Smooth muscle cell (in vitro differentiated cells): ENCODE measurements around the gene CD300LB. TPM values are rescaled to one million over a fixed set of nuclear protein-coding genes. Genes with fewer than 3 reads are reported as not detected.

Experiments
- DNase-seq: peaks from one replicate; lab custom pipeline; 2025; ENCODE audit not compliant: unreplicated experiment; lab: John Stamatoyannopoulos, UW
- H2AFZ ChIP-seq: fragments of 200-600 bp; sonication (generic); 2 replicates; pipeline ENCODE4 v1.6.0; 2016; ENCODE audit warnings: antibody characterized with exemption, low read depth, mild to moderate bottlenecking
- H3F3A ChIP-seq: fragments of 200-600 bp; sonication (generic); 2 replicates; pipeline ENCODE4 v1.6.0; 2017; ENCODE audit warnings: antibody characterized with exemption, low read depth
- H3K27ac ChIP-seq: fragments of 200-600 bp; sonication (generic); 2 replicates; pipeline ENCODE4 v1.5.1; 2016; ENCODE audit warnings: low read depth, mild to moderate bottlenecking
- H3K27me3 ChIP-seq: fragments of 200-600 bp; sonication (generic); 2 replicates; pipeline ENCODE4 v1.6.1; 2016; ENCODE audit warnings: low read depth, mild to moderate bottlenecking
- H3K36me3 ChIP-seq: fragments of 200-600 bp; sonication (generic); 2 replicates; pipeline ENCODE4 v1.5.1; 2016; ENCODE audit warnings: low read depth
- H3K4me1 ChIP-seq: fragments of 200-600 bp; sonication (generic); 2 replicates; pipeline ENCODE4 v1.5.1; 2016; ENCODE audit warnings: low read depth
- H3K4me2 ChIP-seq: fragments of 200-600 bp; sonication (generic); 2 replicates; pipeline ENCODE4 v1.6.0; 2016; ENCODE audit warnings: mild to moderate bottlenecking
- H3K4me3 ChIP-seq: fragments of 200-600 bp; sonication (generic); 2 replicates; pipeline ENCODE4 v1.5.1; 2016; ENCODE audit warnings: mild to moderate bottlenecking
- H3K79me2 ChIP-seq: fragments of 200-600 bp; sonication (generic); 2 replicates; pipeline ENCODE4 v1.6.0; 2016; ENCODE audit warnings: low read depth, mild to moderate bottlenecking
- H3K9ac ChIP-seq: fragments of 200-600 bp; sonication (generic); 2 replicates; pipeline ENCODE4 v1.6.0; 2016; ENCODE audit warnings: low read depth
- H3K9me3 ChIP-seq: fragments of 200-600 bp; sonication (generic); replicated peaks from 2 replicates; pipeline ENCODE4 v1.5.1; 2016; ENCODE audit warnings: low read depth
- H4K20me1 ChIP-seq: fragments of 200-600 bp; sonication (generic); 2 replicates; pipeline ENCODE4 v1.6.0; 2016; ENCODE audit warnings: low read depth
- CTCF ChIP-seq: fragments of 200-600 bp; sonication (generic); IDR thresholded peaks from 2 replicates; pipeline ENCODE4 v1.5.1; 2017; ENCODE audit warnings: borderline replicate concordance, mild to moderate bottlenecking, antibody characterized with exemption; ENCODE audit not compliant: insufficient read depth, poor library complexity, severe bottlenecking
- WGBS: methylation state at CpG from one replicate; pipeline ENCODE4 v1.1.7; 2016; ENCODE audit warnings: low lambda C conversion rate; 5-methylcytosine and 5-hydroxymethylcytosine counted together
- polyA plus RNA-seq: library from polyadenylated mRNA; unstranded; fragments of >200 nt; fragmentation: Nextera tagmentation; extraction: Ambion mirVana; gene quantifications from 2 replicates; pipeline ENCODE4 v1.2.1, GENCODE V29; 2016
- total RNA-seq: library from RNA; depleted of rRNA; stranded (reverse); fragments of >200 nt; gene quantifications from 2 replicates; pipeline ENCODE4 v1.2.3, GENCODE V29; 2014

CD300LB gene
- total and polyA plus RNA-seq, 2 experiments from 2014 or later, result not detected

GRCh38 chr17:74545843-74546230 is 14.6 kb upstream of the CD300LB start, which contains the start of gene CD300C:
Gene CD300C (minus strand): TSS chr17:74546115. CDS start chr17:74545782, 333 bp downstream.
- Histone ChIP-seq H4K20me1 (no peaks in the 10 kb centered on the region), H3K36me3 (no peaks in the 10 kb centered on the region), H2AFZ (no peak within 1 kb of the TSS), H3K4me3 (no peak within 1 kb of the TSS), H3K9me3 (no peaks in the 10 kb centered on the region), H3K9ac (no peak within 1 kb of the TSS), H3K79me2 (no peaks in the 10 kb centered on the region), H3K27ac (no peak within 1 kb of the TSS), H3K27me3 (peaks cover under 1% of the 10 kb centered on the region), H3K4me1 (no peaks in the 10 kb centered on the region), H3F3A (no peaks in the 10 kb centered on the region), H3K4me2 (no peak within 1 kb of the TSS)
- WGBS, result 81% methylated on average over 5 of the region's 5 CpGs
- DNase-seq, result no peak
- TF ChIP-seq CTCF, result no peak

GRCh38 chr17:74544991-74545842 is 13.9 kb upstream of the CD300LB start:
- Histone ChIP-seq H3K27me3 (peaks cover 6% of the 10 kb centered on the region), H4K20me1 (no peaks in the 10 kb centered on the region), H2AFZ (no peak overlapping the region), H3K4me3 (no peak overlapping the region), H3K4me1 (no peaks in the 10 kb centered on the region), H3K36me3 (no peaks in the 10 kb centered on the region), H3K79me2 (no peaks in the 10 kb centered on the region), H3K4me2 (no peak overlapping the region), H3K9ac (no peak overlapping the region), H3K9me3 (no peaks in the 10 kb centered on the region), H3K27ac (no peak overlapping the region), H3F3A (no peaks in the 10 kb centered on the region)
- TF ChIP-seq CTCF, result no peak
- no peak for DNase-seq
- 89% methylated on average over 9 of the region's 16 CpGs for WGBS

- no peaks in the 10 kb centered on the region for H3F3A ChIP-seq
- H3K4me2 ChIP-seq, result no peak overlapping the region
- H3K4me1 ChIP-seq, result no peaks in the 10 kb centered on the region
- H3K9me3 ChIP-seq, result no peaks in the 10 kb centered on the region
- H3K9ac ChIP-seq, result no peak overlapping the region
- WGBS, result 87% methylated on average over 15 of the region's 18 CpGs
- H2AFZ ChIP-seq, result no peak overlapping the region
- no peaks in the 10 kb centered on the region for H3K36me3 ChIP-seq
- no peaks in the 10 kb centered on the region for H4K20me1 ChIP-seq
- H3K27ac ChIP-seq, result no peak overlapping the region
- TF ChIP-seq CTCF, result no peak
- peaks cover 10% of the 10 kb centered on the region for H3K27me3 ChIP-seq
- H3K79me2 ChIP-seq, result no peaks in the 10 kb centered on the region
- DNase-seq, result no peak
- no peak overlapping the region for H3K4me3 ChIP-seq
These were observed 12.9 kb upstream of the CD300LB start for GRCh38 chr17:74543891-74544760.
